SK-N-SH treated with all-trans-retinoic acid at 6 μM for 48 hours (cell line): ENCODE data around the gene CLTA.

ENCODE experiments used
- ARNTL ChIP-seq: fragments of 450-650 bp; formaldehyde crosslinking; IDR thresholded peaks from 2 replicates; pipeline ENCODE4 v1.5.0; 2020; ENCODE audit warnings: low read depth, mild to moderate bottlenecking, moderate library complexity, borderline replicate concordance
- CREB5 ChIP-seq: fragments of 250-450 bp; sonication (Bioruptor Pico); IDR thresholded peaks from 2 replicates; pipeline ENCODE4 v1.5.1; 2020; ENCODE audit warnings: low read depth, mild to moderate bottlenecking, moderate library complexity
- ESRRG ChIP-seq: fragments of 250-450 bp; sonication (Bioruptor Pico); IDR thresholded peaks from 2 replicates; pipeline ENCODE4 v1.6.1; 2021; ENCODE audit warnings: mild to moderate bottlenecking
- ISL1 ChIP-seq: fragments of 250-450 bp; sonication (Bioruptor Pico); IDR thresholded peaks from 2 replicates; pipeline ENCODE4 v2.1.2; 2022; ENCODE audit warnings: mild to moderate bottlenecking, moderate library complexity
- RARB ChIP-seq: fragments of 250-450 bp; sonication (Bioruptor Pico); IDR thresholded peaks from 2 replicates; pipeline ENCODE4 v1.8.0; 2021; ENCODE audit warnings: mild to moderate bottlenecking, moderate library complexity
- SNAI2 ChIP-seq: fragments of 250-450 bp; sonication (Bioruptor Pico); IDR thresholded peaks from 2 replicates; pipeline ENCODE4 v1.5.0; 2020; ENCODE audit warnings: mild to moderate bottlenecking, moderate library complexity
- TOX ChIP-seq: fragments of 250-450 bp; sonication (Bioruptor Pico); IDR thresholded peaks from 2 replicates; pipeline ENCODE4 v1.8.0; 2021; ENCODE audit warnings: mild to moderate bottlenecking, moderate library complexity, borderline replicate concordance
- ZFP30 ChIP-seq: fragments of 450-650 bp; formaldehyde crosslinking; IDR thresholded peaks from 2 replicates; pipeline ENCODE4 v1.5.0; 2022; ENCODE audit warnings: mild to moderate bottlenecking, moderate library complexity
- ZNF565 ChIP-seq: fragments of 450-650 bp; formaldehyde crosslinking; conservative IDR thresholded peaks from 2 replicates; pipeline ENCODE4 v1.5.0; 2020; ENCODE audit warnings: low read depth, mild to moderate bottlenecking, moderate library complexity
- ZNF70 ChIP-seq: fragments of 450-650 bp; formaldehyde crosslinking; IDR thresholded peaks from 2 replicates; pipeline ENCODE4 v1.5.0; 2020; ENCODE audit warnings: mild to moderate bottlenecking, moderate library complexity
- ZNF8 ChIP-seq: fragments of 450-650 bp; formaldehyde crosslinking; IDR thresholded peaks from 2 replicates; pipeline ENCODE4 v1.5.0; 2020; ENCODE audit warnings: mild to moderate bottlenecking, moderate library complexity
- TF ChIP-seq, protein P1 (sequence below): fragments of 250-450 bp; sonication (Bioruptor Pico); IDR thresholded peaks from 2 replicates; pipeline ENCODE4 v1.8.0; 2020; ENCODE audit warnings: mild to moderate bottlenecking, moderate library complexity, borderline replicate concordance
- TF ChIP-seq, protein P2 (sequence below): fragments of 250-450 bp; sonication (Bioruptor Pico); IDR thresholded peaks from 2 replicates; pipeline ENCODE4 v1.5.0; 2020; ENCODE audit warnings: mild to moderate bottlenecking, moderate library complexity

DNA sequence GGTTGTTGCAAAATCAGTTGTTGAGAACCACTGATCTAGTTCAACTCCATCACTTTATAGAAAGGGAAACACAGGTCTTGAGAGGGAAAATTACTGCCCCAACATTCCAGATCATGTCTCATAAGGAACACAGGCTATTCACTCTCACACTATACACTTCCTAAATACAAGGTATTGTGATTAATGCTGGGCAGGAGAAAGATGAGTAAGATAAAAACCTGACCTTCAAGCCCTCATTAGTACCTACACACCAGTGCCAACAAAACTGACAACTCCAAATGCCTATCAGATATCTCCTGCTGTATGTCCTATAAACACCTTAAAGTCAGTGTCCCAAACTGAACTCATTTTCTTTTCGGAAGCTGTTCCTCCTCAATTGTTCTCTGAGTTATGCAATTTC is 59.4 kb downstream of the CLTA start:
- TF ChIP-seq CREB5 (CRISPR knock-in tag) (no peak), SNAI2 (no peak), ESRRG (CRISPR knock-in tag) (no peak), ISL1 (no peak), TOX (CRISPR knock-in tag) (no peak), ARNTL (CRISPR knock-in tag) (no peak), ZFP30 (CRISPR knock-in tag) (no peak), ZNF70 (no peak), RARB (CRISPR knock-in tag) (no peak), ZNF8 (CRISPR knock-in tag) (no peak), ZNF565 (CRISPR knock-in tag) (no peak)
- TF ChIP-seq, protein P1, sequence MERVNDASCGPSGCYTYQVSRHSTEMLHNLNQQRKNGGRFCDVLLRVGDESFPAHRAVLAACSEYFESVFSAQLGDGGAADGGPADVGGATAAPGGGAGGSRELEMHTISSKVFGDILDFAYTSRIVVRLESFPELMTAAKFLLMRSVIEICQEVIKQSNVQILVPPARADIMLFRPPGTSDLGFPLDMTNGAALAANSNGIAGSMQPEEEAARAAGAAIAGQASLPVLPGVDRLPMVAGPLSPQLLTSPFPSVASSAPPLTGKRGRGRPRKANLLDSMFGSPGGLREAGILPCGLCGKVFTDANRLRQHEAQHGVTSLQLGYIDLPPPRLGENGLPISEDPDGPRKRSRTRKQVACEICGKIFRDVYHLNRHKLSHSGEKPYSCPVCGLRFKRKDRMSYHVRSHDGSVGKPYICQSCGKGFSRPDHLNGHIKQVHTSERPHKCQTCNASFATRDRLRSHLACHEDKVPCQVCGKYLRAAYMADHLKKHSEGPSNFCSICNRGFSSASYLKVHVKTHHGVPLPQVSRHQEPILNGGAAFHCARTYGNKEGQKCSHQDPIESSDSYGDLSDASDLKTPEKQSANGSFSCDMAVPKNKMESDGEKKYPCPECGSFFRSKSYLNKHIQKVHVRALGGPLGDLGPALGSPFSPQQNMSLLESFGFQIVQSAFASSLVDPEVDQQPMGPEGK (CRISPR knock-in tag), result no peak
- TF ChIP-seq, protein P2, sequence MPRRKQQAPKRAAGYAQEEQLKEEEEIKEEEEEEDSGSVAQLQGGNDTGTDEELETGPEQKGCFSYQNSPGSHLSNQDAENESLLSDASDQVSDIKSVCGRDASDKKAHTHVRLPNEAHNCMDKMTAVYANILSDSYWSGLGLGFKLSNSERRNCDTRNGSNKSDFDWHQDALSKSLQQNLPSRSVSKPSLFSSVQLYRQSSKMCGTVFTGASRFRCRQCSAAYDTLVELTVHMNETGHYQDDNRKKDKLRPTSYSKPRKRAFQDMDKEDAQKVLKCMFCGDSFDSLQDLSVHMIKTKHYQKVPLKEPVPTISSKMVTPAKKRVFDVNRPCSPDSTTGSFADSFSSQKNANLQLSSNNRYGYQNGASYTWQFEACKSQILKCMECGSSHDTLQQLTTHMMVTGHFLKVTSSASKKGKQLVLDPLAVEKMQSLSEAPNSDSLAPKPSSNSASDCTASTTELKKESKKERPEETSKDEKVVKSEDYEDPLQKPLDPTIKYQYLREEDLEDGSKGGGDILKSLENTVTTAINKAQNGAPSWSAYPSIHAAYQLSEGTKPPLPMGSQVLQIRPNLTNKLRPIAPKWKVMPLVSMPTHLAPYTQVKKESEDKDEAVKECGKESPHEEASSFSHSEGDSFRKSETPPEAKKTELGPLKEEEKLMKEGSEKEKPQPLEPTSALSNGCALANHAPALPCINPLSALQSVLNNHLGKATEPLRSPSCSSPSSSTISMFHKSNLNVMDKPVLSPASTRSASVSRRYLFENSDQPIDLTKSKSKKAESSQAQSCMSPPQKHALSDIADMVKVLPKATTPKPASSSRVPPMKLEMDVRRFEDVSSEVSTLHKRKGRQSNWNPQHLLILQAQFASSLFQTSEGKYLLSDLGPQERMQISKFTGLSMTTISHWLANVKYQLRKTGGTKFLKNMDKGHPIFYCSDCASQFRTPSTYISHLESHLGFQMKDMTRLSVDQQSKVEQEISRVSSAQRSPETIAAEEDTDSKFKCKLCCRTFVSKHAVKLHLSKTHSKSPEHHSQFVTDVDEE (CRISPR knock-in tag), result no peak
